Parathyroid adenoma (tissue), 2 donors: ENCODE results near the gene XPNPEP1.
A peak's percentile ranks its signal among the peaks of the same experiment; 100 is the strongest.

ENCODE experiments used
- H2AFZ ChIP-seq: fragments of 300-600 bp; sonication (generic); one replicate; pipeline ENCODE4 v1.7.0; 2017; ENCODE audit warnings: antibody characterized with exemption, mild to moderate bottlenecking
- H3K27ac ChIP-seq: fragments of 300-600 bp; sonication (generic); one replicate; pipeline ENCODE4 v1.7.0; 2017
- H3K27me3 ChIP-seq: fragments of 300-600 bp; sonication (generic); one replicate; pipeline ENCODE4 v1.7.0; 2017; ENCODE audit warnings: low read length; ENCODE audit not compliant: control insufficient read depth, insufficient read depth
- H3K36me3 ChIP-seq: fragments of 300-600 bp; sonication (generic); one replicate; pipeline ENCODE4 v1.7.0; 2017; ENCODE audit warnings: low read length; ENCODE audit not compliant: control insufficient read depth, insufficient read depth
- H3K4me1 ChIP-seq: fragments of 300-600 bp; sonication (generic); one replicate; pipeline ENCODE4 v1.7.0; 2017; ENCODE audit warnings: control low read depth
- H3K4me2 ChIP-seq: fragments of 300-600 bp; sonication (generic); one replicate; pipeline ENCODE4 v1.7.0; 2017; ENCODE audit warnings: low read length
- H3K4me3 ChIP-seq: fragments of 300-600 bp; sonication (generic); one replicate; pipeline ENCODE4 v1.7.0; 2017; ENCODE audit warnings: low read depth, low read length
- H3K79me2 ChIP-seq: fragments of 300-600 bp; sonication (generic); one replicate; pipeline ENCODE4 v1.7.0; 2017; ENCODE audit warnings: control low read depth
- H3K9ac ChIP-seq: fragments of 300-600 bp; sonication (generic); one replicate; pipeline ENCODE4 v1.7.0; 2017; ENCODE audit warnings: mild to moderate bottlenecking
- H3K9me3 ChIP-seq: fragments of 300-600 bp; sonication (generic); one replicate; pipeline ENCODE4 v1.7.0; 2017; ENCODE audit warnings: low read length; ENCODE audit not compliant: control insufficient read depth
- TF ChIP-seq, protein P1 (sequence below): fragments of 300-600 bp; sonication (generic); IDR thresholded peaks from one replicate; pipeline ENCODE4 v1.7.0; 2017; ENCODE audit warnings: antibody characterized with exemption, mild to moderate bottlenecking
- donor health status: primary hyperparathyroidism.

XPNPEP1 gene

DNA sequence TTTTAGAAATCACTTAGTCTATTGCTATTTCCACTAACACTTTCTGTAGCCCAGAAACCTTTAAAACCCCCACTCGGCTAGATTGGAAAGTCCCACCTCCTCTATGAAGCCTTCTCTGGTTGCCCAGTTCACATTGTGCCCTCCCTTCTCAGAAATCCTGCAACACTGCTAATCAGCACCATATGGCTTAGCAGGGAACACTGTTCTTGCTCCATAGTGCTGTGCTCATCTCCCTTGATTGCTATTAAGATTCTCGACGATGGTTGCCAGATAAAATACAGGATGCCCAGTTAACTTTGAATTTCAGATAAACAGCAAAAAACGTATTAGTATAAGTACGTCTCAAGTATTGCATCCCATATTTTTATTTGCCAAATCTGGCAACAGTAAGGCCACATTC, 40.1 kb upstream of the XPNPEP1 start:
- Histone ChIP-seq H3K9me3 (no peaks in the 10 kb centered on the region), H3K27me3 (no peaks in the 10 kb centered on the region), H3K27ac (no peak overlapping the region), H3K79me2 (no peaks in the 10 kb centered on the region), H3K9ac (no peak overlapping the region), H3K36me3 (no peaks in the 10 kb centered on the region), H3K4me1 (no peaks in the 10 kb centered on the region), H2AFZ (no peak overlapping the region), H3K4me2 (no peak overlapping the region), H3K4me3 (no peak overlapping the region)
- TF ChIP-seq, protein P1, sequence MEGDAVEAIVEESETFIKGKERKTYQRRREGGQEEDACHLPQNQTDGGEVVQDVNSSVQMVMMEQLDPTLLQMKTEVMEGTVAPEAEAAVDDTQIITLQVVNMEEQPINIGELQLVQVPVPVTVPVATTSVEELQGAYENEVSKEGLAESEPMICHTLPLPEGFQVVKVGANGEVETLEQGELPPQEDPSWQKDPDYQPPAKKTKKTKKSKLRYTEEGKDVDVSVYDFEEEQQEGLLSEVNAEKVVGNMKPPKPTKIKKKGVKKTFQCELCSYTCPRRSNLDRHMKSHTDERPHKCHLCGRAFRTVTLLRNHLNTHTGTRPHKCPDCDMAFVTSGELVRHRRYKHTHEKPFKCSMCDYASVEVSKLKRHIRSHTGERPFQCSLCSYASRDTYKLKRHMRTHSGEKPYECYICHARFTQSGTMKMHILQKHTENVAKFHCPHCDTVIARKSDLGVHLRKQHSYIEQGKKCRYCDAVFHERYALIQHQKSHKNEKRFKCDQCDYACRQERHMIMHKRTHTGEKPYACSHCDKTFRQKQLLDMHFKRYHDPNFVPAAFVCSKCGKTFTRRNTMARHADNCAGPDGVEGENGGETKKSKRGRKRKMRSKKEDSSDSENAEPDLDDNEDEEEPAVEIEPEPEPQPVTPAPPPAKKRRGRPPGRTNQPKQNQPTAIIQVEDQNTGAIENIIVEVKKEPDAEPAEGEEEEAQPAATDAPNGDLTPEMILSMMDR = no peak

DNA sequence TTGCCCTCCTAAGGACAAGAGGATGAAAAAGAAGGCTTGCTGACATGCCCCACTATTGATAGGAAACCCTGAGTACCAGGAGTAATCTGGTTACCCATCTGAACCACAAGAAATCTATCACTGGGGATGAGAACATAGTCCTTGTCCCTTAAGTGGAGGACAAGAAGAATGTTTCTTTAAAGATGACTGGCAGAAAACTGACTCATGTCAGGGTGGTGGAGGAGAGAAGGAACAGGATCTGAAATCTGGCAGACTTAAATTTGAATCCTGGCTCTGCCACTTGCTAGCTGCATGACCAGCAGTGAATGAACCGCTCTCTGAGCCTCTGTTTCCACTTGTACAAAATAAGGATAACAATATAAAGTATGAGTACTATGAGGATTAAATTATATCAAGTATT, 38.9 kb upstream of the XPNPEP1 start:
- TF ChIP-seq, protein P1 = no peak
- H3K36me3 ChIP-seq = no peaks in the 10 kb centered on the region
- no peaks in the 10 kb centered on the region for H3K27me3 ChIP-seq
- H3K4me1 ChIP-seq = peaks cover 5% of the 10 kb centered on the region
- no peak overlapping the region for H3K27ac ChIP-seq
- H3K79me2 ChIP-seq = no peaks in the 10 kb centered on the region
- no peak overlapping the region for H3K4me3 ChIP-seq
- H2AFZ ChIP-seq = peak overlapping the region; percentile 71
- no peaks in the 10 kb centered on the region for H3K9me3 ChIP-seq
- H3K9ac ChIP-seq = no peak overlapping the region
- no peak overlapping the region for H3K4me2 ChIP-seq

DNA sequence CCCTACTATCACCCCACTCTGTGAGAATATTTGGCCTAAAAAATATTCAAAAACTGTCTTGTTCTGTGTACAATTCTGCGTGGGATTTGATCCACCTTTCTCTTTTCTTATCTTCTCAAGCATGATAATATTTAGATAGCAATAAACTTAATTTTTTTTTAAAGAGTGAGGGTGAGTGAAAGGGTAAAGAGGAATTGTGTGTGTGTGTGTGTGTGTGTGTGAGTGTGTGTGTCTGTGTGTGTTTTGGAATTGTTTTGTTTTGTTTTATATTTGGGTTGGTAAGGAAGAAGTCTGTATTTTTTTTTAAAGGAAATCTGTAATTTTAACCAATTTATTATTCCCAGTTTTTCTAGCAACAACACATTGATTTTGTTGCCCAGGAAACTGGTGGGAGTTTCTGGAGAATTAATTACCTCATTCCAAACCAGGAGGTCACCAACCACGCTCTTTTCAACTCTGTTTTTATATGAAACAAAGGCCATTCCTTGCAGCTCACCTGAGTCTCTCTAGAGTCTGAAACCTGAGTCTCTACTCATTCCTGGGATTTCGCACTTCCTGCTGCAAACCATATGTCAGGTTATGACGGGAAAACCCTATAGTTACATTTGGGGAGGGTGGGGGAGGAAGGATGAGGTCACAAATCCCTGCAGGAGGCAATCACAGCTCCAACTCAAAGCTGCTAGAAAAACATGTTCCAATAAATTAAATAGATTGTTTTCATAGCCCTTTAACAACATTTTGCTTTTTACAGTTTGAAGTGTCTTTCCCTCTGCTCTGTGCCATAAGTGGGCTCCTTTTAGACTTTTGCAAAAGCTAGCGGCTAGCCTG, 38.1 kb upstream of the XPNPEP1 start:
- no peak overlapping the region for H3K9ac ChIP-seq
- no peak overlapping the region for H3K4me2 ChIP-seq
- H3K36me3 ChIP-seq = no peaks in the 10 kb centered on the region
- peaks cover 6% of the 10 kb centered on the region for H3K4me1 ChIP-seq
- no peaks in the 10 kb centered on the region for H3K27me3 ChIP-seq
- no peak overlapping the region for H3K27ac ChIP-seq
- H2AFZ ChIP-seq = peak overlapping the region; percentile 71
- TF ChIP-seq, protein P1 = no peak
- no peaks in the 10 kb centered on the region for H3K9me3 ChIP-seq
- H3K79me2 ChIP-seq = no peaks in the 10 kb centered on the region
- H3K4me3 ChIP-seq = no peak overlapping the region

DNA sequence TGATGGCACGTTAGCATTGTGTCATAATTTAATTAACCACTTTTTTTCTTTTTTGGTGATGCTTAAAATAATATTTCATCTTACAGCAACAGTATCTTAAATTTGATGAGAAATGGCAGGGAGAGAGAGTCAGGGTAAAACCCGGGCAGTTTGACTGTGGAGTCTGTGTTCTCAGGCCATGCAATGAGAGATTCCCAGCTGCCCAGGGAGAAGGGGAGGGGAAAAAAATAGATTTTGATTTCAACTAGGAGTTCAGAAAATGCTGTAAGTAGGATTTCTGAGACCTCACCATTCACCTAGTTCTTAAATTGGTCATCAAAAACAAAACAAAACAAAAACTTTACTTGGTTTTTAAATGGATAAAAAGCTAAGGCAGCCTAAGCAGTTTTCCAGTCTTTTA, 37.4 kb upstream of the XPNPEP1 start:
- Histone ChIP-seq H3K27ac (no peak overlapping the region), H3K9me3 (no peaks in the 10 kb centered on the region), H3K9ac (no peak overlapping the region), H3K27me3 (no peaks in the 10 kb centered on the region), H3K36me3 (no peaks in the 10 kb centered on the region), H3K4me1 (peaks cover 6% of the 10 kb centered on the region), H3K4me2 (no peak overlapping the region), H2AFZ (peak overlapping the region; percentile 71), H3K4me3 (no peak overlapping the region), H3K79me2 (no peaks in the 10 kb centered on the region)
- TF ChIP-seq, protein P1 = no peak
